Right atrium auricular region (tissue), 2 donors: ENCODE data around the gene PACS1. TPM values are rescaled to one million over a fixed set of nuclear protein-coding genes. Genes with fewer than 3 reads are reported as not detected.
"Not testable (repeated sequence)": the region's sequence is repeated elsewhere in the genome, so short reads cannot be mapped to it uniquely, and the experiment has no call there.

Experiments used
- DNase-seq: peaks from one replicate; pipeline ENCODE4 v3.0.0-alpha.2; 2019; ENCODE audit warnings: low spot score
- H3K27ac ChIP-seq, 2 donors: fragments of 200-600 bp; sonication (generic); 1 replicate in 1 of 2; 2 replicates in 1 of 2; pipeline ENCODE4 v1.5.1; 2016 to 2019
- H3K27me3 ChIP-seq, 2 donors: fragments of 200-600 bp; sonication (generic); one replicate each; pipeline versions ENCODE4 v1.5.1 to v1.6.0; 2017 to 2019
- H3K36me3 ChIP-seq: fragments of 200-600 bp; sonication (generic); one replicate; pipeline ENCODE4 v1.5.1; 2016
- H3K4me1 ChIP-seq, 2 donors: fragments of 200-600 bp; sonication (generic); one replicate each; pipeline versions ENCODE4 v1.5.1 to v1.6.0; 2017 to 2019
- H3K4me3 ChIP-seq, 2 donors: fragments of 200-600 bp; sonication (generic); 1 replicate in 1 of 2; 2 replicates in 1 of 2; pipeline ENCODE4 v1.5.1; 2017 to 2019; ENCODE audit warnings: mild to moderate bottlenecking in 1 of 2, moderate library complexity in 1 of 2
- H3K9me3 ChIP-seq, 2 donors: fragments of 200-600 bp; sonication (generic); one replicate each; pipeline ENCODE4 v1.5.1; 2019
- total RNA-seq, 2 donors: library from RNA; depleted of rRNA; stranded (reverse); fragments of >200 nt; gene quantifications; one replicate each; pipeline ENCODE4 v1.1.0, GENCODE V29; 2016
- TF ChIP-seq, protein P1 (sequence below), 2 donors: fragments of 200-600 bp; sonication (generic); IDR thresholded peaks; one replicate each; pipeline ENCODE4 v1.5.1; 2019; ENCODE audit warnings: antibody characterized with exemption in 2 of 2

The PACS1 gene
- total RNA-seq, 2 donors from 2014 or later, result 47.7 to 88.9 TPM

DNA sequence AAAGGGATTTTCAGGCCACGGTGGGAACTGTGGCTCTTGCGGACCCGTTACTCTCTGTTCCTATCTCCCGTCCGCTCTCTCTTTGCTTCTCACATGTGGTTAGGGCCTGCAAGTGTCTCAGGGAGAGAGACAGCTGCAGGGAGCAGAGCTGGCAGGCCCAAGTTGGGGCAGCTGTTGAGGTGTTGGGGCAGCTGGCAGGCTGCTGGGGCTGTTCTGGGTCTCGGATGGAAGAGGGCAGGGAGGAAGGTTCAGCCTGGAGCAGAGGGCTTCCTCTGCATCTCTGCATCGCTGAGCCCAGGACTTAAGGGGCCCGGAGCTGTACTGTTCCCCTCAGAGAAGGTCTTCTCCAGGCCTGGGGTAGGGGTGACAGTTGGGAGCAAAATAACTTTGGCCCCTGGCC lies 205.3 kb downstream of the PACS1 start:
- no peak overlapping the region for H3K27ac ChIP-seq
- DNase-seq, result no peak

DNA sequence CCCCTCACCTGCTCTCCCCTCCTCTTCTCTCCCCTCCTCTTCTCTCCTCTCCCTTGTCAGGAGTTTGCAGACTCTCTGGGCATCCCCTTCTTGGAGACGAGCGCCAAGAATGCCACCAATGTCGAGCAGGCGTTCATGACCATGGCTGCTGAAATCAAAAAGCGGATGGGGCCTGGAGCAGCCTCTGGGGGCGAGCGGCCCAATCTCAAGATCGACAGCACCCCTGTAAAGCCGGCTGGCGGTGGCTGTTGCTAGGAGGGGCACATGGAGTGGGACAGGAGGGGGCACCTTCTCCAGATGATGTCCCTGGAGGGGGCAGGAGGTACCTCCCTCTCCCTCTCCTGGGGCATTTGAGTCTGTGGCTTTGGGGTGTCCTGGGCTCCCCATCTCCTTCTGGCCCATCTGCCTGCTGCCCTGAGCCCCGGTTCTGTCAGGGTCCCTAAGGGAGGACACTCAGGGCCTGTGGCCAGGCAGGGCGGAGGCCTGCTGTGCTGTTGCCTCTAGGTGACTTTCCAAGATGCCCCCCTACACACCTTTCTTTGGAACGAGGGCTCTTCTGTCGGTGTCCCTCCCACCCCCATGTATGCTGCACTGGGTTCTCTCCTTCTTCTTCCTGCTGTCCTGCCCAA lies 206.0 kb downstream of the PACS1 start:
- TF ChIP-seq, protein P1, sequence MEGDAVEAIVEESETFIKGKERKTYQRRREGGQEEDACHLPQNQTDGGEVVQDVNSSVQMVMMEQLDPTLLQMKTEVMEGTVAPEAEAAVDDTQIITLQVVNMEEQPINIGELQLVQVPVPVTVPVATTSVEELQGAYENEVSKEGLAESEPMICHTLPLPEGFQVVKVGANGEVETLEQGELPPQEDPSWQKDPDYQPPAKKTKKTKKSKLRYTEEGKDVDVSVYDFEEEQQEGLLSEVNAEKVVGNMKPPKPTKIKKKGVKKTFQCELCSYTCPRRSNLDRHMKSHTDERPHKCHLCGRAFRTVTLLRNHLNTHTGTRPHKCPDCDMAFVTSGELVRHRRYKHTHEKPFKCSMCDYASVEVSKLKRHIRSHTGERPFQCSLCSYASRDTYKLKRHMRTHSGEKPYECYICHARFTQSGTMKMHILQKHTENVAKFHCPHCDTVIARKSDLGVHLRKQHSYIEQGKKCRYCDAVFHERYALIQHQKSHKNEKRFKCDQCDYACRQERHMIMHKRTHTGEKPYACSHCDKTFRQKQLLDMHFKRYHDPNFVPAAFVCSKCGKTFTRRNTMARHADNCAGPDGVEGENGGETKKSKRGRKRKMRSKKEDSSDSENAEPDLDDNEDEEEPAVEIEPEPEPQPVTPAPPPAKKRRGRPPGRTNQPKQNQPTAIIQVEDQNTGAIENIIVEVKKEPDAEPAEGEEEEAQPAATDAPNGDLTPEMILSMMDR (IDR thresholded peaks at IDR 0.05), result no peak
- peaks cover 49% of the 10 kb centered on the region for H3K36me3 ChIP-seq
- no peaks in the 10 kb centered on the region for H3K27me3 ChIP-seq
- no peak overlapping the region for H3K27ac ChIP-seq
- H3K4me1 ChIP-seq, result peaks cover 0 to 18% of the 10 kb centered on the region in 2 donors
- DNase-seq, result no peak
- H3K4me3 ChIP-seq, result no peak overlapping the region
- H3K9me3 ChIP-seq, result no peaks in the 10 kb centered on the region

More for the DNA sequence above, 205.3 kb downstream of the PACS1 start:
- H3K9me3 ChIP-seq, result no peaks in the 10 kb centered on the region
- no peak overlapping the region for H3K4me3 ChIP-seq
- no peaks in the 10 kb centered on the region for H3K27me3 ChIP-seq
- peaks cover 49% of the 10 kb centered on the region for H3K36me3 ChIP-seq
- TF ChIP-seq, protein P1 (IDR thresholded peaks at IDR 0.05), result no peak
- H3K4me1 ChIP-seq, result peaks cover 0 to 25% of the 10 kb centered on the region in 2 donors

DNA sequence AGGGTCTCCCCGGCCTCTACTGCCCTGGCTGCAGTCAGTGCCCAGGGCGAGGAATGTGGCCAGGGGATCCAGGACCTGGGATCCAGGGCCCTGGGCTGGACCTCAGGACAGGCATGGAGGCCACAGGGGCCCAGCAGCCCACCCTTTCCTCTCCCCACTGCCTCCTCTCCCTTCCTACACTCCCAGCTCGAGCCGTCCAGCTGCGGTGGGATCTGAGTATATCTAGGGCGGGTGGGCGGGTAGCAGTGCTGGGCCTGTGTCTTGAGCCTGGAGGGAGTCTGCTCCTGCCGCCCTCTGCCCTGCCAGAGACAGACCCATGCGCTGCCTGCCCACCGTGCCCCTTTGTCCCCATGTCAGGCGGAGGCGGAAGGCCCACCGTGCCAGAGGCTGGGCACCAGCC lies 206.5 kb downstream of the PACS1 start:
- H3K9me3 ChIP-seq, H3K4me3 ChIP-seq, DNase-seq, H3K27ac ChIP-seq, H3K27me3 ChIP-seq: not testable (repeated sequence)
- peaks cover 49% of the 10 kb centered on the region for H3K36me3 ChIP-seq
- peaks cover 0 to 17% of the 10 kb centered on the region in 2 donors for H3K4me1 ChIP-seq

DNA sequence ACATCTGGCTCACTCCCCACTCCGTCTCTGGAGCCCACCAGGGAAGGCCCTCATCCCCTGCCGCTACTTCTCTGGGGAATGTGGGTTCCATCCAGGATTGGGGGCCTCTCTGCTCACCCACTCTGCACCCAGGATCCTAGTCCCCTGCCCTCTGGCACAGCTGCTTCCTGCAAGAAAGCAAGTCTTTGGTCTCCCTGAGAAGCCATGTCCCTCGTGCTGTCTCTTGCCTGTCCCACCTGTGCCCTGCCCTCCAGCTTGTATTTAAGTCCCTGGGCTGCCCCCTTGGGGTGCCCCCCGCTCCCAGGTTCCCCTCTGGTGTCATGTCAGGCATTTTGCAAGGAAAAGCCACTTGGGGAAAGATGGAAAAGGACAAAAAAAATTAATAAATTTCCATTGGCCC lies 207.0 kb downstream of the PACS1 start:
- Histone ChIP-seq H3K4me1 (peaks cover 0 to 19% of the 10 kb centered on the region in 2 donors), H3K36me3 (peaks cover 44% of the 10 kb centered on the region)
- not testable (repeated sequence) for DNase-seq

DNA sequence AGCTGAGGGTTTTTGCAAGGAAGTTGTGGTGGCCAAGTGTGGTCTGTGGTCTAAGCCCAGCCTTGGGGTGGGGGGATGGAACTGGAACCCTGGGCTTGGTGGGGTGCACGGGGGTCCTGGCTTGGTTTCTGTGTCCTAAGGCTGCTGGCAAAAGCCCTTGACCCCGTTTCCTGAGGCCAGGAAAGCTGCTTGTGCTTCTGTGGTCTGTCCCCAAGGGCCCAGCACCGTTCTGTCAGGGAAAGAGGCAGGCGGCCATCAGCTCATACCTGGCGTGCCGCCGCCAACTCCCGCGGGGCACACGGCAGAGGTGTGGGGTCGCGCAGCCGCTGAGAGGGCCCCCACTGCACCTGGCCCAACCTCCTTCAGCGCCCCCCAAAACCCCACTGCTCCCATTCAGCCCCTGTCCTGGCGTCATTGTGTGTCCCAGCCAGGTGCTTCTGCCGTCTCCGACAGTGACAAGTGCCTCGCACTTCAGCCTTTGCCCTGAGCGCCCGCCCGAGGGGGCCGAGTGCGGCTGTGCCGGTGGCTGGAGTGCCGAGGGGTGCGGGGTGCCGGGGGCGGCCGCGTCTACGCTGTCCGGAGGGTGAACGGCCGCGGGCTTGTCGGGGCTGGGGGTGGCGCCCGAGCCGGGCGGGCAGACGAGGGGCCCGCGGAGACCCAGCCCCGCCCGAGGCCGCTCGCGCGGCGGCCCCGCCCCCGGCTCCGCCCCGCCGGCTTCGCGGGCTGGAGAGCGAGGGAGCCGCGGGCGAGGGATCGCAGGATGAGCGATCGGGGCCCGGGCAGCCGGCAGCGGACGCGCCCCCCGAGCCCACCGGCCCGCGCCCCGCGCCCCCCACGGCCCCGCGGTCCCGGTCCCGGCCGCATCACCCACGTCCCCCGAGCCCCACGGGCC lies 207.6 kb downstream of the PACS1 start, which contains the start of gene CNIH2:
Gene CNIH2, plus strand, starts transcription at position 705 of the 892 bp plus-strand sequence. CDS start 282 bp downstream, outside the sequence.
- peaks cover 38% of the 10 kb centered on the region for H3K36me3 ChIP-seq
- no peaks in the 10 kb centered on the region for H3K9me3 ChIP-seq
- no peaks in the 10 kb centered on the region for H3K27me3 ChIP-seq
- H3K27ac ChIP-seq, result peak within 1 kb of the TSS; percentile 13 to 43
- H3K4me1 ChIP-seq, result peaks cover 0 to 26% of the 10 kb centered on the region in 2 donors
- H3K4me3 ChIP-seq, result peak within 1 kb of the TSS; percentile 29 to 52
- DNase-seq, result no peak
- TF ChIP-seq, protein P1 (IDR thresholded peaks at IDR 0.05), result no peak

More for the DNA sequence above, 207.0 kb downstream of the PACS1 start:
- not testable (repeated sequence) for H3K9me3 ChIP-seq, H3K4me3 ChIP-seq, H3K27me3 ChIP-seq
- peak overlapping the region in 1 of 2 donors; percentile 43 for H3K27ac ChIP-seq

DNA sequence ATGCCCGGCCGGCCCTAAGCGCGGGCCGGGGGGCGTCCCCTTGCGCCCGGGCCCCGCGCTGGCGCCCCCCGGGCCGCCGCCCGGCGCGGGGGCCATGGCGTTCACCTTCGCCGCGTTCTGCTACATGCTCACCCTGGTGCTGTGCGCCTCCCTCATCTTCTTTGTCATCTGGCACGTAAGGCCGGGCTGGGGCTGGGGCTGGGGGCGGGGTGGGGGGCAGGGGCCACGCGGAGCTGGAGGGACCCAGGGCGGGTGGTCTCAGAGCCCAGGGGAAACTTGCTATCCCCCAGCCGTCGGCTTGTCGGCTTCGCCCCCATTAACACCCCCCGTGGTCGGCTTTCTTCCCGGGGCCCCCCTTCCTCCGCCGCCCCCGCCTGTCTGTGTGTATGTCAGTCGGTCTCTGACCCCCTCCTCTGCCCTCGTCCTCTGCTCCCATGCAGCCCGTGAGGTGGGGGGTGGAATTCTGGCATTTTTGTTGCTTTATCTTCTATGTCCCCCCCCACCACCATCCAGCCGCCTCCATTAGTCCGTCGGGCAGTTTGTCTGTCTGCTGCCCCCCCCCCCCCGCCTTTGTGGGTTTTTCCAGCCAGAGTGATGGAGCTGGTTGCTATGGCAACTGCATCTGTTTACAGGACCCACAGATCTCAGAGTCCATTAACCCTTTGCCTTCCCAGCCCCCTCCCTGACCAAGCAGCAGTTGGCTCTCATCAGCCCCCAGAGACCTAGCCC lies 208.5 kb downstream of the PACS1 start:
- no peaks in the 10 kb centered on the region for H3K9me3 ChIP-seq
- peaks cover 30% of the 10 kb centered on the region for H3K36me3 ChIP-seq
- H3K4me1 ChIP-seq, result peaks cover 0 to 29% of the 10 kb centered on the region in 2 donors
- H3K27ac ChIP-seq, result no peak overlapping the region
- TF ChIP-seq, protein P1 (IDR thresholded peaks at IDR 0.05), result no peak
- peak overlapping the region in 1 of 2 donors; percentile 52 for H3K4me3 ChIP-seq
- no peaks in the 10 kb centered on the region for H3K27me3 ChIP-seq
- DNase-seq, result no peak
